H1 (cell line): ENCODE measurements around the gene EIF4A2. TPM values are rescaled to one million over a fixed set of nuclear protein-coding genes. Genes with fewer than 3 reads are reported as not detected.

Source experiments
- CTCF ChIA-PET: fragments of 300-600 bp; sonication (Branson Sonifier 250); formaldehyde crosslinking; loops from one replicate; lab custom pipeline; 2021; ENCODE audit not compliant: partially characterized antibody; lab: Charles Lee
- POLR2A ChIA-PET: fragments of 300-600 bp; sonication (Branson Sonifier 250); formaldehyde crosslinking; loops from one replicate; lab custom pipeline; 2021; ENCODE audit warnings: inconsistent platforms; ENCODE audit not compliant: partially characterized antibody; lab: Charles Lee
- DNase-seq, 2 experiments: peaks; one replicate each; pipeline versions ENCODE4 v3.0.0 to v3.0.0-alpha.2; 2010 to 2022; ENCODE audit warnings: low spot score in 2 of 2, low read depth in 1 of 2, mixed read lengths in 1 of 2
- FAIRE-seq: peaks from 2 replicates; lab custom pipeline; 2011; peaks lifted over from hg19 to GRCh38; lab: Jason Lieb, UNC
- H2AFZ ChIP-seq: 2 replicates; pipeline ENCODE4 v1.8.1; 2012; ENCODE audit warnings: low read length, inconsistent platforms
- H2AK5ac ChIP-seq: 2 replicates; pipeline ENCODE4 v1.6.1; 2013; ENCODE audit warnings: low read depth, low read length
- H2BK120ac ChIP-seq: replicated peaks from 2 replicates; pipeline ENCODE3; 2013; ENCODE audit warnings: low read depth, low read length, inconsistent platforms
- H2BK12ac ChIP-seq: 2 replicates; pipeline ENCODE4 v1.6.1; 2013; ENCODE audit warnings: low read depth, low read length
- H2BK15ac ChIP-seq: 2 replicates; pipeline ENCODE4 v1.6.1; 2013; ENCODE audit warnings: low read length
- H2BK20ac ChIP-seq: 2 replicates; pipeline ENCODE4 v1.6.1; 2013; ENCODE audit warnings: low read length
- H2BK5ac ChIP-seq: 2 replicates; pipeline ENCODE4 v1.6.1; 2013; ENCODE audit warnings: low read depth, low read length
- H3K14ac ChIP-seq: 2 replicates; pipeline ENCODE4 v1.6.1; 2013; ENCODE audit warnings: inconsistent platforms; ENCODE audit not compliant: insufficient read length
- H3K18ac ChIP-seq: 2 replicates; pipeline ENCODE4 v1.6.1; 2013; ENCODE audit warnings: low read length; ENCODE audit errors: extremely low read depth
- H3K23ac ChIP-seq: 2 replicates; pipeline ENCODE4 v1.6.1; 2013; ENCODE audit warnings: inconsistent platforms; ENCODE audit not compliant: insufficient read length
- H3K23me2 ChIP-seq: 2 replicates; pipeline ENCODE4 v1.6.1; 2013; ENCODE audit warnings: low read depth, low read length
- H3K27ac ChIP-seq: 2 replicates; pipeline ENCODE4 v1.6.1; 2011; ENCODE audit warnings: low read depth, low read length, inconsistent platforms
- H3K27me3 ChIP-seq, 4 experiments: replicated peaks in 1 of 4; 1 replicate in 1 of 4; 2 replicates in 3 of 4; pipeline versions ENCODE4 v1.6.1 to v1.8.1; 2011 to 2013; ENCODE audit warnings: low read length in 3 of 4, mild to moderate bottlenecking in 3 of 4, inconsistent platforms in 2 of 4, mixed read lengths in 2 of 4, moderate library complexity in 1 of 4; ENCODE audit not compliant: control insufficient read depth in 3 of 4, insufficient read depth in 3 of 4; ENCODE audit errors: extremely low read depth in 1 of 4
- H3K36me3 ChIP-seq, 4 experiments: 2 replicates each; pipeline versions ENCODE4 v1.6.1 to v1.8.1; 2011 to 2013; ENCODE audit warnings: mild to moderate bottlenecking in 4 of 4, low read length in 3 of 4, moderate library complexity in 2 of 4, control low read depth in 1 of 4, inconsistent platforms in 1 of 4; ENCODE audit not compliant: insufficient read depth in 4 of 4, control insufficient read depth in 2 of 4
- H3K4ac ChIP-seq: replicated peaks from 2 replicates; pipeline ENCODE3; 2013; ENCODE audit warnings: low read length, low read depth, mixed read lengths, inconsistent platforms; ENCODE audit not compliant: insufficient read length
- H3K4me1 ChIP-seq, 4 experiments: replicated peaks in 1 of 4; 1 replicate in 1 of 4; 2 replicates in 3 of 4; pipeline versions ENCODE4 v1.6.1 to v1.8.1; 2011 to 2013; ENCODE audit warnings: low read length in 3 of 4, inconsistent platforms in 2 of 4, mixed read lengths in 1 of 4; ENCODE audit not compliant: insufficient read depth in 4 of 4, control insufficient read depth in 3 of 4
- H3K4me2 ChIP-seq, 2 experiments: 2 replicates each; pipeline versions ENCODE4 v1.6.1 to v1.8.1; 2011 to 2013; ENCODE audit warnings: low read depth in 2 of 2, low read length in 2 of 2, control low read depth in 1 of 2, inconsistent platforms in 1 of 2, mild to moderate bottlenecking in 1 of 2; ENCODE audit not compliant: insufficient read depth in 1 of 2
- H3K4me3 ChIP-seq, 4 experiments: fragments of 200-600, 300-600 bp in 1 of 4; sonication (generic), shearing (Covaris generic), sonication (Bioruptor Twin) in 1 of 4; 2 replicates each; pipeline versions ENCODE4 v1.5.1 to v1.8.1; 2011 to 2016; ENCODE audit warnings: low read length in 4 of 4, low read depth in 3 of 4, control low read depth in 2 of 4, inconsistent platforms in 2 of 4, mild to moderate bottlenecking in 2 of 4, mixed read lengths in 1 of 4, moderate library complexity in 1 of 4; ENCODE audit not compliant: insufficient read depth in 2 of 4; ENCODE audit errors: extremely low read depth in 1 of 4
- H3K56ac ChIP-seq: replicated peaks from 2 replicates; pipeline ENCODE3; 2013; ENCODE audit warnings: low read depth, mild to moderate bottlenecking, mixed read lengths, low read length, inconsistent platforms; ENCODE audit not compliant: insufficient read length
- H3K79me1 ChIP-seq: 2 replicates; pipeline ENCODE4 v1.6.1; 2013; ENCODE audit warnings: low read depth, low read length, control low read depth
- H3K79me2 ChIP-seq, 2 experiments: 2 replicates each; pipeline versions ENCODE4 v1.6.1 to v1.8.1; 2012 to 2013; ENCODE audit warnings: low read length in 2 of 2, mild to moderate bottlenecking in 2 of 2, inconsistent platforms in 1 of 2; ENCODE audit not compliant: insufficient read depth in 2 of 2, control insufficient read depth in 1 of 2
- H3K9ac ChIP-seq, 4 experiments: replicated peaks in 1 of 4; 1 replicate in 1 of 4; 2 replicates in 3 of 4; pipeline versions ENCODE4 v1.6.1 to v1.8.1; 2011 to 2013; ENCODE audit warnings: low read depth in 3 of 4, low read length in 3 of 4, control low read depth in 2 of 4, mild to moderate bottlenecking in 2 of 4, moderate library complexity in 2 of 4, inconsistent platforms in 1 of 4; ENCODE audit errors: extremely low read depth in 1 of 4
- H3K9me3 ChIP-seq, 2 experiments: 2 replicates each; pipeline versions ENCODE4 v1.6.1 to v1.8.1; 2012 to 2013; ENCODE audit warnings: mild to moderate bottlenecking in 2 of 2, moderate library complexity in 2 of 2, control low read depth in 1 of 2, inconsistent platforms in 1 of 2, low read depth in 1 of 2, low read length in 1 of 2, mixed read lengths in 1 of 2; ENCODE audit not compliant: insufficient read depth in 2 of 2
- H4K20me1 ChIP-seq, 2 experiments: replicated peaks in 1 of 2; 2 replicates each; pipeline versions ENCODE3 to v1.8.1; 2011 to 2013; ENCODE audit warnings: inconsistent platforms in 2 of 2, low read length in 2 of 2, mild to moderate bottlenecking in 1 of 2; ENCODE audit not compliant: insufficient read depth in 2 of 2, control insufficient read depth in 1 of 2
- H4K5ac ChIP-seq: 2 replicates; pipeline ENCODE4 v1.6.1; 2013; ENCODE audit warnings: low read length, low read depth, mixed read lengths, inconsistent platforms; ENCODE audit not compliant: insufficient read length
- H4K8ac ChIP-seq: 2 replicates; pipeline ENCODE4 v1.8.0; 2013; ENCODE audit warnings: mild to moderate bottlenecking, moderate library complexity, low read length, inconsistent platforms; ENCODE audit not compliant: insufficient read depth; ENCODE audit errors: extremely low read depth
- H4K91ac ChIP-seq: replicated peaks from 2 replicates; pipeline ENCODE3; 2013; ENCODE audit warnings: low read length, mixed read lengths, inconsistent platforms; ENCODE audit not compliant: insufficient read length
- SP2 ChIP-seq: IDR thresholded peaks from 2 replicates; pipeline ENCODE4 v1.6.1; 2012; ENCODE audit warnings: mild to moderate bottlenecking, low read length, inconsistent platforms
- WGBS, 2 experiments: shearing (Covaris generic) in 1 of 2; methylation state at CpG; one replicate each; pipeline versions ENCODE4 v1.1.6 to v1.1.7; 2013 to 2015; ENCODE audit warnings: low lambda C conversion rate in 2 of 2, mixed read lengths in 2 of 2, inconsistent platforms in 1 of 2, low coverage in 1 of 2, missing lambda C conversion rate in 1 of 2; ENCODE audit not compliant: insufficient replicate concordance in 2 of 2, insufficient coverage in 1 of 2, insufficient read length in 1 of 2; ENCODE audit errors: extremely low coverage in 1 of 2, missing lambda C conversion rate in 1 of 2; 5-methylcytosine and 5-hydroxymethylcytosine counted together
- polyA plus RNA-seq, 7 experiments: library from polyadenylated mRNA; depleted of rRNA in 3 of 7; stranded (reverse) in 5 of 7; unstranded in 2 of 7; fragments of >200 nt in 5 of 7; fragments of 200-250 nt in 2 of 7; gene quantifications; 1 replicate in 5 of 7; 2 replicates in 1 of 7; 4 replicates in 1 of 7; pipeline versions ENCODE4 v1.2.1 to v1.2.3, GENCODE V29; 2011 to 2013; ENCODE audit warnings: missing spikeins in 2 of 7, mixed read lengths in 2 of 7
- total RNA-seq: library from RNA; stranded (reverse); fragmentation: NEBNext Ultra II Directional; extraction: Animal tissue kit (Norgen Biotek cat#: 25700); gene quantifications from 2 replicates; pipeline ENCODE4 v1.2.1, GENCODE V29; 2021

The EIF4A2 gene
- total and polyA plus RNA-seq, 2 of the 8 experiments (the other 6 are each of a cell fraction or from before 2014, with no cell fraction given): 527 to 604 TPM

DNA sequence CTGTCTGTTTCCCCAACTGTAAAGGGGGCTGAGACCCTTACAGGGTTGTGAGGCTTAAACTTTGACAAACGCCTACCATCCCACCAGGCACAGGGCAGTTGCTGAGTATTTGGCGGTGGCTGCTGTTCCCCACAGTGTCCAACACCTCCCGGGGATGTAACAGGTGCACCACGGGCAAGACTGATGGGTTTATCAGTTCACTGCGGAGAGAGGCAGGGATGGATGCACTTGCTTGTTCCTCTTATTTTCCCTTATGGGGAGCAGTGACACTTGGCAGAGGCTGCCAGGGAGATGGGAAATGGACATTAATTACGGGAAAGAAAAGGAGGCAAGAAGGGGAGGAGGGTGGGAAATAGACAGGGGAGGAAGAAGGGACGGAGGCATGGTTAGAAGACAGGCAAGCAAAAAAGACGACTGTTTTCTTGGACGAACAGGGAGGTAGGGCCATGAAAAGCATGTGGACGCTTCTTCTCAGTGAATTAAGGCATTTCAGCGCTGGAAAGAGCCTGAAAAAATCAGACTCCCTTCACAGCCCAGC, 42.6 kb downstream of the EIF4A2 start:
- Histone ChIP-seq H4K20me1 (no peaks in the 10 kb centered on the region), H2AFZ (no peak overlapping the region), H2BK15ac (no peak overlapping the region; the same call in 1 of the 2 replicates), H3K4me3 (peak overlapping the region; percentile 45 to 69 (median 48); a peak in 7 of 8 replicates), H4K8ac (no peak overlapping the region), H3K4me1 (peaks cover 7 to 23% (median 19%) of the 10 kb centered on the region in 4 experiments), H3K27me3 (peaks cover 0 to 38% (median 29%) of the 10 kb centered on the region in 4 experiments; a peak in 6 of 7 replicates), H3K79me1 (no peaks in the 10 kb centered on the region; the same call in 1 of the 2 replicates), H3K27ac (no peak overlapping the region), H3K18ac (no peak overlapping the region), H3K23me2 (peaks cover 15% of the 10 kb centered on the region; the same call in 1 of the 2 replicates), H4K5ac (no peak overlapping the region), H3K79me2 (no peaks in the 10 kb centered on the region), H2BK20ac (no peak overlapping the region), H2AK5ac (no peak overlapping the region), H4K91ac (no peak overlapping the region), H3K4me2 (peak overlapping the region; percentile 70 to 85), H2BK12ac (0 out of 2 replicates have a peak overlapping the region, but pooled peaks have one; percentile 12), H3K4ac (no peak overlapping the region), H3K23ac (no peak overlapping the region), H3K56ac (no peak overlapping the region), H2BK5ac (no peak overlapping the region), H2BK120ac (no peak overlapping the region), H3K36me3 (no peaks in the 10 kb centered on the region), H3K9me3 (no peaks in the 10 kb centered on the region), H3K14ac (no peak overlapping the region), H3K9ac (0 out of 7 replicates have a peak overlapping the region, but pooled peaks of 1 of the 4 experiments have one; percentile 13)
- CTCF ChIA-PET: interaction anchor here (0.6 to 5.4 kb wide), 4 partner anchors 12 to 448 kb away, joined by 3 to 43 read pairs (median 4); no protein-coding TSS in a partner anchor
- no peak for TF ChIP-seq SP2
- 35% methylated on average over 11 of the region's 11 CpGs; no CpG with 5 or more reads in 1 of the 2 experiments for WGBS, 2 experiments
- POLR2A ChIA-PET: interaction anchor here (0.6 to 7.4 kb wide), 6 partner anchors 20 to 289 kb away, joined by 3 to 73 read pairs (median 9); partner anchors contain the start of genes EIF4A2 and RFC4
- DNase-seq: peak in 1 of 2 experiments; percentile 50
- FAIRE-seq: no peak
